ENCODE data around the gene OBSCN. TPM values are rescaled to one million over a fixed set of nuclear protein-coding genes. Genes with fewer than 3 reads are reported as not detected.
"Not testable (repeated sequence)": the region's sequence is repeated elsewhere in the genome, so short reads cannot be mapped to it uniquely, and the experiment has no call there.

OBSCN gene
- total RNA-seq, 1 donor from 2014 or later = 22.1 TPM

DNA sequence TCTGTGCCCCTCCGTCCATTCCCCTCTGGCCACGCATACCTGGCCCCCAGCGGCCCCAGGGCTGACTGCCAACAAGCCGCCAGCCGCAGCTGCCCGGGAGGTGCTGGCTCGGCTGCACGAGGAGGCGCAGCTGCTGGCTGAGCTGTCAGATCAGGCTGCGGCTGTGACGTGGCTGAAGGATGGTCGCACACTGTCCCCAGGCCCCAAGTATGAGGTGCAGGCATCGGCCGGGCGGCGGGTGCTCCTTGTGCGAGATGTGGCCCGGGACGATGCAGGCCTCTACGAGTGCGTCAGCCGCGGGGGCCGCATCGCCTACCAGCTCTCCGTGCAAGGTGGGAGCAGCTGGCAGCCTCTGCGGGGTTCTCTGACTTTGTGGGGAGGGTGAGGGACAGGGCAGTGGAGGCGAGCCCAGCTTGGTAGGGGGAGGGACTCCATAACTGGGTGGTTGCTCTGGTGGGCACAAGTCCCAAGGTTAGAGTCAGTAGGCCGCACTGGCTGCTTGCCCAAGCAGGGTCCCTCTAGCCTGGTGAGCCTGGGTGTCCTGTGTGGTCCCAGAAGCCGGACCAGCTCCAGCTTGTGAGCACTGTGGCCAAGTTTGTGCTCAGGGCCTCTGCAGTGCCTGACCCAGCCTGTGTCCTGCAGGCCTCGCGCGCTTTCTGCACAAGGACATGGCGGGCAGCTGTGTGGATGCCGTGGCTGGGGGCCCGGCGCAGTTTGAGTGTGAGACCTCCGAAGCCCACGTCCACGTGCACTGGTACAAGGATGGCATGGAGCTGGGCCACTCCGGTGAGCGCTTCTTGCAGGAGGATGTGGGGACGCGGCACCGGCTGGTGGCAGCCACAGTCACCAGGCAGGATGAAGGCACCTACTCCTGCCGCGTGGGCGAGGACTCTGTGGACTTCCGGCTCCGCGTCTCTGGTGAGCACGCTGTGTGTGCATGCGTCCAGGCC is 8.8 kb downstream of the OBSCN start:
- H3K27me3 Mint-ChIP-seq (ENCODE audit: low read depth) = no peaks in the 10 kb centered on the region
- intact Hi-C loops (cut with micrococcal nuclease) = no loop called here
- no peak for DNase-seq (ENCODE audit: low spot score)
- H3K4me1 Mint-ChIP-seq (ENCODE audit: low read depth) = peaks cover 4% of the 10 kb centered on the region
- H3K36me3 Mint-ChIP-seq (ENCODE audit: low read depth) = peaks cover 3% of the 10 kb centered on the region
- no peak overlapping the region for H3K4me3 Mint-ChIP-seq (ENCODE audit: low read depth)
- H3K27ac Mint-ChIP-seq = no peak overlapping the region
- no peaks in the 10 kb centered on the region for H3K9me3 Mint-ChIP-seq

DNA sequence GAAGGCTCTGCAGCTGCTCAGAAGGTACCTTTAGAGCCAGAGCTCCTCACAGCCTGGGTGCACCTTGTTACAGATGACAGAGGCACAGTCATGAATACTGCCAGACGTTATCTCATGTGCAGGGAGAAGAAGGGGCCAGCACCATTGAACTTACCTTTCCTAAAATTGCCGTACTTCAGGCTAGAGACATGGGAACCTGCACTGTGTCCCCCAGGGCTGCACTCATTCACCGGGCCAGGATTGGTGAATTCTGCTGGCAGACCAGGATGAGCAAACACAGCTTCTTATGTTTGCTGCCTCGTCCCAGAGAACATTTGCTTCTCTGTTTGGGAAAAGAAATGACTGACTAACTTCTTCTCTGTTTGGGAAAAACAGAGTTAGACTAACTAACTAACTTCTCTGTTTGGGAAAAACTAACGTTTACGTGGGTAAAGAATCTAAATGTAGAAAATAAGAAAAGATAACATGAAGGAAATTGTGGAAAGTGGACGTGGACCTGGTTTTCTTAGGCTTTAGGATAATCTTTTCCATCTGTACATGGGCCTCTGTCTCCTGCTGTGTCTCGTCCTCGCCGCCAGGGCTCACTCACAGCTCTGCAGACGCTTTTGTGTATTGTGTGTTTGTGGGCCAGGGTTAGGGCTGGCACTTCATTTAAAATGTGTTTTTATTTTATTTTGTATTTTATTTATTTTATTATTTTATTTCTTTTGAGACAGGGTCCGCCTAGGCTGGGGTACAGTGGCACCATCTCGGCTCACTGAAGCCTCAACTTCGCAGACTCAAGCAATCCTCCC is 9.9 kb downstream of the OBSCN start:
- Mint-ChIP-seq H3K27me3 (ENCODE audit: low read depth) (no peaks in the 10 kb centered on the region), H3K4me3 (ENCODE audit: low read depth) (no peak overlapping the region)
- intact Hi-C loops (cut with micrococcal nuclease) = no loop called here

DNA sequence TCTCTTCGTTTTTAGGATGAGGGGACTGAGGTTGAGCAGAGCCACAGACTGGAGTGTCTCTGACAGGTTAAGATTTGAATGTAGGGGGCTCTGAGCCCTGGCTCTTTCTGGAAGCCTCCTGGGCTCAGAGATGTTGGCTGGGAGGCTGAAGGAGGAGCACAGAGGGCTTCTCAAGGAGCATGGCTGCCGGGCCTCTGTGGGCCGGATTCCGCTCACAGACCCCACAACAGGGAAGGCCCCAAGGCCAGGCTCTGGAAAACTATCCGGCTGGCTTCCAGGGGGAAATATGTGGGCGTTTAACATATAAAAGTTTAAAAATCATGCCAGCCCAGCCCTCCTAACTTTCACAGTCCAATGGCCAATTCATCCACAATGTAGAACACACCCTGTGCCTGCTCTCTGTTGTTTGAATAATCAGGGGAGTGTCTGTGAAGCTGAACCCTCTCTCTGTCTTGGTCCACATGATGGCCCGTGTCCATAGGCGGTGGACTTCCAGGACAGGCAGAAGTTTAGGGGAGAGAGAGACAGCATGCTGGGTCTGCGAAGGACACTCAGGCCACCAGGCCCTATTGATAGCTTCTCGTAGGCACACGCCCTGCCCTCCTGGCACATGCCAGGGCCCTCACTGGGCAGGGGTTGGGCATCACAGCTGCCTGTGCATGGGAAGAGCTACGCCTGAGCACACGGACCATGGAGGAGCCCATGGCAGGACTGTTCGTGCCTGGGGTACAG is 10.8 kb downstream of the OBSCN start:
- no peak overlapping the region for H3K27ac Mint-ChIP-seq
- no peak overlapping the region for H3K4me3 Mint-ChIP-seq (ENCODE audit: low read depth)
- H3K27me3 Mint-ChIP-seq (ENCODE audit: low read depth) = no peaks in the 10 kb centered on the region
- H3K4me1 Mint-ChIP-seq (ENCODE audit: low read depth) = peaks cover 2% of the 10 kb centered on the region
- H3K9me3 Mint-ChIP-seq = no peaks in the 10 kb centered on the region
- no peak for DNase-seq (ENCODE audit: low spot score)
- intact Hi-C loops (cut with micrococcal nuclease) = no loop called here
- peaks cover 18% of the 10 kb centered on the region for H3K36me3 Mint-ChIP-seq (ENCODE audit: low read depth)

More for the DNA sequence above, 9.9 kb downstream of the OBSCN start:
- DNase-seq (ENCODE audit: low spot score) = no peak
- H3K27ac Mint-ChIP-seq = no peak overlapping the region
- peaks cover 12% of the 10 kb centered on the region for H3K36me3 Mint-ChIP-seq (ENCODE audit: low read depth)
- H3K4me1 Mint-ChIP-seq (ENCODE audit: low read depth) = peaks cover 4% of the 10 kb centered on the region
- no peaks in the 10 kb centered on the region for H3K9me3 Mint-ChIP-seq

DNA sequence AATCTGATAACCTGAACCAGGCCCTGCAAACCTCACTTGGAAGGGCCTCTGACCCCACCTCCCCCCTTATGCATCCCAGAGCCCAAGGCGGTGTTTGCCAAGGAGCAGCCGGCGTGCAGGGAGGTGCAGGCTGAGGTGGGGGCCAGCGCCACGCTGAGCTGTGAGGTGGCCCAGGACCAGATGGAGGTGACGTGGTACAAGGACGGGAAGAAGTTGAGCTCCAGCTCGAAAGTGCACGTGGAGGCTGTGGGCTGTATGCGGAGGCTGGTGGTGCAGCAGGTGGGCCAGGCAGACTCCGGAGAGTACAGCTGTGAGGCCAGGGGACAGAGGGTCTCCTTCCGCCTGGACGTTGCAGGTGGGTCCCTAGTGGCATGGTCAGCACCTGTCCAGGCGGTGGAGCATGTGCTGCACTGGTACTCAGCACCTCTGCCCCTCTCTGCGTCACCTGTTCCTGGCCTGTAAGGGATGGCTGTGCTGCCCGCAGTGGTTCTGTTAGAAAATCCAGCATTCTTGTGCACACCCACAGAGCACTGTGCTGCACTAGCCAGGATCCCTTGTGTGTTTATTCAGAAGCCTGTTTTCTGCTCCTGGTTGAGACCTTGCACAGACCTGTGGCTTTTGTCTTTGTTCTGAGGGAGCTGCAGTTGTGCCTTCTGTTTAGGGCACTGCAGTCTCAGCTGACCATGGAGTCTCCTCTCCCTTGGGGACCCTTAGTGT is 11.6 kb downstream of the OBSCN start:
- intact Hi-C loops (cut with micrococcal nuclease) = no loop called here
- H3K9me3 Mint-ChIP-seq = no peaks in the 10 kb centered on the region

DNA sequence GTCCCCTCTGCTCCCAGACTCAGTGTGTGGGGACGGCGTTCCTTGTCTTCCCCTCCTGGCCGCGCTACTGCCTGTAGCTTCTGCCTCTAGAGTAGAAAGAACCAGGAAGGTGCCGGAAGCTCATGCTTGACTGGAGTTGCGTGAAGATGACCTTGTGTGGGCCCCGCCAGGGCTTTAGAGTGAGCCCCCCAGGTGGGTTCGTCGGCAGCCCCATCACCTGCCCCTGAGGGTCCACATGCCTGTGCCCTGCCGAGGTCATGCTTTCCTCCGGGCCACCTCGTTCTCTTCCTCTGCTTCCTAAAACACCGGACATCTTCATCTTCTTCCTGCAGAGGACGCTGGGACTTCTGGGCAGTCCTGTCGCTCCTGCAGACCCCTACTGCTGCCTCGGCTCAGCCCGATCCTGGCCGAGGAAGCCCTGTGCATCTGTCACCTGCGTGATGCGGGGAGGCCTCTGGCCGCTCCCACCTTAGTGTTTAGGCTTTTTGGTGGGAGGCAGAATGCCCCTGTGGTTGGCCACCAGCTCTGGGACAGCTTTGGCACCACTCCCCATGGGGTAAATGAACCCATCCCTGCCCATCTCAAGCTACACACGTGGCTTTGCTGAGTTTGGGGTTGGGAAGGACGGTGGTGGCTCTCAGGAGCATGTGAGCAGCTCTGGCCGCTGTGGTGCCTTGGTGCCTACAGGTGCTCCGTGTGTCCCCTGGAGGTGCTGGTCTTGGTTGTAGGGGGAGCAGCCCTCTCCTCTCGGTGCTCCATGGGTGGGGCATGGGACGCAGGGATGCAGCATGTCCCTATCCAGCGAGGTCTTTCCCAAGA is 12.3 kb downstream of the OBSCN start:
- Mint-ChIP-seq H3K27ac (no peak overlapping the region), H3K9me3 (peaks cover 5% of the 10 kb centered on the region), H3K4me3 (ENCODE audit: low read depth) (no peak overlapping the region), H3K36me3 (ENCODE audit: low read depth) (peaks cover 33% of the 10 kb centered on the region), H3K4me1 (ENCODE audit: low read depth) (no peaks in the 10 kb centered on the region), H3K27me3 (ENCODE audit: low read depth) (no peaks in the 10 kb centered on the region)
- intact Hi-C loops (cut with micrococcal nuclease) = no loop called here
- no peak for DNase-seq (ENCODE audit: low spot score)

More for the DNA sequence above, 11.6 kb downstream of the OBSCN start:
- H3K4me3 Mint-ChIP-seq (ENCODE audit: low read depth) = no peak overlapping the region
- peaks cover 2% of the 10 kb centered on the region for H3K4me1 Mint-ChIP-seq (ENCODE audit: low read depth)
- no peak for DNase-seq (ENCODE audit: low spot score)
- no peak overlapping the region for H3K27ac Mint-ChIP-seq
- H3K36me3 Mint-ChIP-seq (ENCODE audit: low read depth) = peaks cover 25% of the 10 kb centered on the region
- H3K27me3 Mint-ChIP-seq (ENCODE audit: low read depth) = no peaks in the 10 kb centered on the region

DNA sequence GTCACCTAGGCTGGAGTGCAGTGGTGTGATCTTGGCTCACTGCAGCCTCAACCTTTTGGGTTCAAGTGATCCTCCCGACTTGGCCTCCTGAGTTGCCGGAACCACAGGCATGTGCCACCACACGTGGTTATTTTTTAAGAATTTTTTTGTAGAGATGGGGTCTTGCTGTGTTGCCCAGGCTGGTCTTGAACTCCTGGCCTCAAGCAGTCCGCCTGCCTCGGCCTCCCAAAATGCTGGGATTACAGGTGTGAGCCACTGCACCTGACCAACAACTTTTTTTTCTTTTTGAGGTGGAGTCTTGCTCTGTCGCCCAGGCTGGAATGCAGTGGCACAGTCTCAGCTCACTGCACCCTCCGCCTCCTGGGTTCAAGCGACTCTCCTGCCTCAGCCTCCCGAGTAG is 13.3 kb downstream of the OBSCN start:
- H3K27ac Mint-ChIP-seq; DNase-seq (ENCODE audit: low spot score); intact Hi-C loops (cut with micrococcal nuclease); H3K4me3 Mint-ChIP-seq (ENCODE audit: low read depth); H3K4me1 Mint-ChIP-seq (ENCODE audit: low read depth); H3K9me3 Mint-ChIP-seq; H3K27me3 Mint-ChIP-seq (ENCODE audit: low read depth): not testable (repeated sequence)
- H3K36me3 Mint-ChIP-seq (ENCODE audit: low read depth) = peaks cover 42% of the 10 kb centered on the region

DNA sequence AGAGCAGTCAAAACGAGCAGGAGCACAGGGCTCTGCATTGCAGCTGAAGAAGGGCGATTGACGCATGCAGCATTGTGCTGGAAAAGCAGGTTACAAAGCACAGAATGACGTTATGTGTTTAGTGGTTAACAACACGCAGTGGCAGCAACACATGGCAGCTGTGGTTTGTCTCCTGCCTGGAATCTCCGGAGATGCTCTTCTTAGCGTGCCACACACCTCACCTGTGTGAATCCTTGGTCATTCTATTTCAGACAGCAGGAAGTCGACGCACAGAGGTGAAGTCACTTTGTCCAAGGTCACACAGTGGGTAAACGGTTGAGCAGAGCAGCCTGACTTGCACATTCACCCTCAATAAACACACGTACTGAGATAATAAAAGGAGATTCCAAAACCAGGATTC is 14.7 kb downstream of the OBSCN start:
- Mint-ChIP-seq H3K4me1 (ENCODE audit: low read depth) (no peaks in the 10 kb centered on the region), H3K27ac (no peak overlapping the region), H3K27me3 (ENCODE audit: low read depth) (no peaks in the 10 kb centered on the region), H3K4me3 (ENCODE audit: low read depth) (no peak overlapping the region), H3K36me3 (ENCODE audit: low read depth) (peaks cover 47% of the 10 kb centered on the region), H3K9me3 (peaks cover 5% of the 10 kb centered on the region)
- no peak for DNase-seq (ENCODE audit: low spot score)
- intact Hi-C loops (cut with micrococcal nuclease) = no loop called here

DNA sequence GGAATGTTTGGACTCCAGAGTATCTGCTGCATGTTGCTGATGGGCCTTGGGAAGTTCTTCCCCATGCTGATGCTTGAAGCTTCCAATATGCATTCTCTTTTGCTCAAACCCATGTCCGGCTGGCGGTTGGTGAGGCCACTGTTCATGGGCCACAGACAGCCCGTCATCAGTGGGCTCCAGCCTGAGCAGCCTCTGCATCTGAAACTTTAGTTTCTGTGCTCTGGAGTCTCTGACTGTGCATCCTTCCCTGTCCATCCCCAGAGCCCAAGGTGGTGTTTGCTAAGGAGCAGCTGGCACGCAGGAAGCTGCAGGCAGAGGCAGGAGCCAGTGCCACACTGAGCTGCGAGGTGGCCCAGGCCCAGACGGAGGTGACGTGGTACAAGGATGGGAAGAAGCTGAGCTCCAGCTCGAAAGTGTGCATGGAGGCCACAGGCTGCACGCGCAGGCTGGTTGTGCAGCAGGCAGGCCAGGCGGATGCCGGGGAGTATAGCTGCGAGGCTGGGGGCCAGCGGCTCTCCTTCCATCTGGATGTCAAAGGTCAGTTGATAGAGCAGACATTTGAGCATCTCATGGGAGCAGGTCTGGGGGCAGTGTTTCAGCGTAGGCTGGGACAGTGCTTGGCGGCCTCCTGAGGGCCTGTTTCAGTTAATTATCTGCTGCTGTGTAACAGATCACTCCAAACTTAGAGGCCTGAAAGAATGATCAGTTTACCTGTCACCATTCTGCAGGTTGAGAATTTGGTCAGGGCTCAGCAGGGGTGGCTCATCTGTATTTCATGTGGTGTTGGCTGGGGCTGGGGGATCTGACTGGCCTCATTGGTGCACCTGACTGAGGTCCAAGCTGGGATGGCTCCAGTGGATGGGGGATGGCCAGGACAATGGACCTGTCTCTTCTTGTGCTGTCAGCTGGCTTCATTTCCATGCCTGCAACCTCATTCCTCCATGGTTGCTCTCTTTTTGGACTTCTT is 16.6 kb downstream of the OBSCN start:
- H3K4me3 Mint-ChIP-seq (ENCODE audit: low read depth) = no peak overlapping the region
- no peak for DNase-seq (ENCODE audit: low spot score)
- intact Hi-C loops (cut with micrococcal nuclease) = no loop called here
- peaks cover 5% of the 10 kb centered on the region for H3K9me3 Mint-ChIP-seq
- no peak overlapping the region for H3K27ac Mint-ChIP-seq
- peaks cover 50% of the 10 kb centered on the region for H3K36me3 Mint-ChIP-seq (ENCODE audit: low read depth)
- H3K4me1 Mint-ChIP-seq (ENCODE audit: low read depth) = no peaks in the 10 kb centered on the region
- no peaks in the 10 kb centered on the region for H3K27me3 Mint-ChIP-seq (ENCODE audit: low read depth)

DNA sequence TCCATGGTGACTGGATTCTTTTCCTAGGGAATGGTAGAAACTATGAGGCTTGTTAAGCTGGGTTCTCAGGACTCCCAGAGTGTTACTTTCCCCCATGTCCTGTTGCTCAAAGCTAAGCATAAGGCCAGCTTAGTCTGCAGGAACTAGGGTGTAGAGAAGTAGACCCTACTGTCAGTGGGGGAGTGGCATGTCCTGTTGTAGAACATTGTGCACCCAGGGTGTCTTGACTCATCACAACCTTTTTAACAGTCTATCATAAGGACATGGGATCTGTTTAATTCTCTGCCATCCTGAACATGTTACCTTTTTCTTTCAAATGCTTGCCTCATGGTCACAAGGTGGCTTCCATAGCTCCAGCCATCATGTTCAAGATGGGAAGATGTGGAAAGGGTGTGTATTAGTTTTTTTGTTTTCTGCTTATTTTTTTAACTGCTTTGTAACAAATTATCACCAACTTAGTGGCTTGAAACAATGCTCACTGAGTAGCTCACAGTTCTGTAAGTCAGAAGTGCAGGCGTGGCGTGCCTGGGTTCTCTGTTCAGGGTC is 17.4 kb downstream of the OBSCN start:
- no peak overlapping the region for H3K4me3 Mint-ChIP-seq (ENCODE audit: low read depth)
- no peak overlapping the region for H3K27ac Mint-ChIP-seq
- H3K27me3 Mint-ChIP-seq (ENCODE audit: low read depth) = no peaks in the 10 kb centered on the region
- H3K4me1 Mint-ChIP-seq (ENCODE audit: low read depth) = no peaks in the 10 kb centered on the region
- H3K9me3 Mint-ChIP-seq = peaks cover 5% of the 10 kb centered on the region
- intact Hi-C loops (cut with micrococcal nuclease) = no loop called here
- peaks cover 57% of the 10 kb centered on the region for H3K36me3 Mint-ChIP-seq (ENCODE audit: low read depth)
- no peak for DNase-seq (ENCODE audit: low spot score)

DNA sequence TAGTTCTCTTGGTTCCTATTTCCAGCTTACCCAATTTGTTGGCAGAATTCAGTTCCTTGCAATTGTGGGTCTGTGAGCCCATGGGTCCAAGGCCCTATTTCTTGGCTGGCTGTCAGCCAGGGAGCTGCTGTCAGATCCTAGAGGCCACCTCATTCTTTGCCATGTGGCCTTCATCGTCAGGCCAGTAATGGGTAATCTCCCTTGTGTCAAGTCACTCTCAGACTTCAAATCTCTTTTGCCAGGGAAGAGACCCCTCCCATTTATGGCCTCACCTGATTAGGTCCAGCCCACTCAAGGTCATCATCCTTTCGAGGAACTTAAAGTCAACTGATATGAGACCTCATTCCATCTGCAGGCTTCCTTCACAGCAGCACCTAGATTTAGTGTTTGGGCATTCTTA is 17.9 kb downstream of the OBSCN start:
- intact Hi-C loops (cut with micrococcal nuclease) = no loop called here
- Mint-ChIP-seq H3K4me1 (ENCODE audit: low read depth) (no peaks in the 10 kb centered on the region), H3K4me3 (ENCODE audit: low read depth) (no peak overlapping the region), H3K36me3 (ENCODE audit: low read depth) (peaks cover 61% of the 10 kb centered on the region), H3K9me3 (peaks cover 5% of the 10 kb centered on the region), H3K27me3 (ENCODE audit: low read depth) (no peaks in the 10 kb centered on the region), H3K27ac (no peak overlapping the region)
- no peak for DNase-seq (ENCODE audit: low spot score)

All from activated T-helper 2 cell treated with anti-CD3 and anti-CD28 coated beads, Interferon-gamma antibody, Interleukin-2, Interleukin-4, amounts not matched to agents 10 μg/mL and 5 μg/mL and 100 μg/mL, durations not matched to agents 14 hours and 24 hours and 36 hours (primary cell).